Endothelial cell of umbilical vein (primary cell): ENCODE data around the gene LMNA.

Experiments
- POLR2A ChIP-seq: IDR thresholded peaks from 2 replicates; pipeline ENCODE4 v1.6.1; 2012; ENCODE audit warnings: low read depth, mild to moderate bottlenecking, control low read depth, low read length
- POLR2AphosphoS5 ChIP-seq: IDR thresholded peaks from 2 replicates; pipeline ENCODE4 v1.6.1; 2012; ENCODE audit warnings: low read depth, mild to moderate bottlenecking, control low read depth, low read length, moderate library complexity; ENCODE audit not compliant: insufficient read depth
- TF ChIP-seq, protein P1 (sequence below), 2 donors: IDR thresholded peaks; 1 replicate in 1 of 2; 2 replicates in 1 of 2; pipeline ENCODE4 v1.5.1; 2011; ENCODE audit warnings: low read length in 2 of 2, mild to moderate bottlenecking in 2 of 2, moderate library complexity in 2 of 2, control low read depth in 1 of 2, inconsistent platforms in 1 of 2, low read depth in 1 of 2; ENCODE audit not compliant: insufficient read depth in 1 of 2; ENCODE audit errors: extremely low read depth in 1 of 2
- TF ChIP-seq, protein P2 (sequence below): IDR thresholded peaks from 2 replicates; pipeline ENCODE4 v1.6.1; 2011; ENCODE audit not compliant: insufficient read depth, insufficient read length

DNA sequence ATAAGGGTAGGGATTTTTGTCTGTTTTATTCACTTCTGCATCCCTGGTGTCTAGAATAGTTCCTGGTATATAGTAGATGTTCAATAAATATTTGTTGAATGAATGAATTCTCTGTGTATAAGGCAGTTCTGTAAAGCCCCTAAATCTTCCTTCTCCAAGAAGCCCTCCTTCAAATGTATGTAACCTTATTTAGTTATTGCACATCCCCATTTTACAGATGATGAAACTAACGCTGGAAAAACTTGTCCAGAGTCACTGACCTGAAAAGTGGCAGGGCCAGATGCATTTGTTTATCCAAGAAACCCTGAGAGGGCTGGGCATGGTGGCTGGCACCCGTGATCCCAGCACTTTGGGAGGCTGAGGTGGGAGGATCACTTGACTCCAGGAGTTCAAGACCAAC lies 4.3 kb upstream of the LMNA start:
- TF ChIP-seq POLR2AphosphoS5, result no peak
- TF ChIP-seq POLR2A, result no peak
- TF ChIP-seq, protein P1, sequence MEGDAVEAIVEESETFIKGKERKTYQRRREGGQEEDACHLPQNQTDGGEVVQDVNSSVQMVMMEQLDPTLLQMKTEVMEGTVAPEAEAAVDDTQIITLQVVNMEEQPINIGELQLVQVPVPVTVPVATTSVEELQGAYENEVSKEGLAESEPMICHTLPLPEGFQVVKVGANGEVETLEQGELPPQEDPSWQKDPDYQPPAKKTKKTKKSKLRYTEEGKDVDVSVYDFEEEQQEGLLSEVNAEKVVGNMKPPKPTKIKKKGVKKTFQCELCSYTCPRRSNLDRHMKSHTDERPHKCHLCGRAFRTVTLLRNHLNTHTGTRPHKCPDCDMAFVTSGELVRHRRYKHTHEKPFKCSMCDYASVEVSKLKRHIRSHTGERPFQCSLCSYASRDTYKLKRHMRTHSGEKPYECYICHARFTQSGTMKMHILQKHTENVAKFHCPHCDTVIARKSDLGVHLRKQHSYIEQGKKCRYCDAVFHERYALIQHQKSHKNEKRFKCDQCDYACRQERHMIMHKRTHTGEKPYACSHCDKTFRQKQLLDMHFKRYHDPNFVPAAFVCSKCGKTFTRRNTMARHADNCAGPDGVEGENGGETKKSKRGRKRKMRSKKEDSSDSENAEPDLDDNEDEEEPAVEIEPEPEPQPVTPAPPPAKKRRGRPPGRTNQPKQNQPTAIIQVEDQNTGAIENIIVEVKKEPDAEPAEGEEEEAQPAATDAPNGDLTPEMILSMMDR (IDR thresholded peaks at IDR 0.05; ENCODE audit: extremely low read depth in 1 of 2, insufficient read depth in 1 of 2, low read depth in 1 of 2, low read length in 2 of 2), result no peak
- TF ChIP-seq, protein P2, sequence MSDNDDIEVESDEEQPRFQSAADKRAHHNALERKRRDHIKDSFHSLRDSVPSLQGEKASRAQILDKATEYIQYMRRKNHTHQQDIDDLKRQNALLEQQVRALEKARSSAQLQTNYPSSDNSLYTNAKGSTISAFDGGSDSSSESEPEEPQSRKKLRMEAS, result no peak
